OCI-LY7 (cell line): Measurements from ENCODE around the gene BAAT.

Experiments used
- EZH2phosphoT487 ChIP-seq: fragments of 200-600 bp; sonication (generic); IDR thresholded peaks from 2 replicates; pipeline ENCODE4 v1.6.1; 2018; ENCODE audit warnings: low read depth, borderline replicate concordance, mild to moderate bottlenecking, mixed run types, antibody characterized with exemption, low read length, moderate library complexity, mixed read lengths
- TF ChIP-seq, protein P1 (sequence below): fragments of 200-600 bp; sonication (generic); conservative IDR thresholded peaks from 2 replicates; pipeline ENCODE4 v1.5.1; 2014; ENCODE audit warnings: mild to moderate bottlenecking, antibody characterized with exemption, low read length, moderate library complexity, mixed read lengths

DNA sequence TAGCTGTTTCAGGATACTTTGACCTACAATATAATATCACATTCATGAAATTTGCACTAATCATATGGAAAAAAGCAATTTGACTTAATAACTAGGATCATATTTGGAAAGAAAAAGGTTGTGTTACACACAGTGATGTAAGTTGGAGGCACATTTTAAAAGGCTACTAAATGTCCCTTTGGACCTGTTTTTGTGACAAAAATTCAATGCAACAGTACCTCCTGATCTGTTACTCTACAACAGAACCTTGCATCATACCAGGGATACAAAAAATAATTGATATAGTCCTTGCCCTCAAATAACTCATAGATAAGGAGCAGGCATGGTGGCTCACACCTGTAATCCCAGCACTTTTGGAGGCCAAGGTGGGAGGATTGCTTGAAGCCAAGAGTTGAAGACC, 67.1 kb downstream of the BAAT start:
- TF ChIP-seq, protein P1, sequence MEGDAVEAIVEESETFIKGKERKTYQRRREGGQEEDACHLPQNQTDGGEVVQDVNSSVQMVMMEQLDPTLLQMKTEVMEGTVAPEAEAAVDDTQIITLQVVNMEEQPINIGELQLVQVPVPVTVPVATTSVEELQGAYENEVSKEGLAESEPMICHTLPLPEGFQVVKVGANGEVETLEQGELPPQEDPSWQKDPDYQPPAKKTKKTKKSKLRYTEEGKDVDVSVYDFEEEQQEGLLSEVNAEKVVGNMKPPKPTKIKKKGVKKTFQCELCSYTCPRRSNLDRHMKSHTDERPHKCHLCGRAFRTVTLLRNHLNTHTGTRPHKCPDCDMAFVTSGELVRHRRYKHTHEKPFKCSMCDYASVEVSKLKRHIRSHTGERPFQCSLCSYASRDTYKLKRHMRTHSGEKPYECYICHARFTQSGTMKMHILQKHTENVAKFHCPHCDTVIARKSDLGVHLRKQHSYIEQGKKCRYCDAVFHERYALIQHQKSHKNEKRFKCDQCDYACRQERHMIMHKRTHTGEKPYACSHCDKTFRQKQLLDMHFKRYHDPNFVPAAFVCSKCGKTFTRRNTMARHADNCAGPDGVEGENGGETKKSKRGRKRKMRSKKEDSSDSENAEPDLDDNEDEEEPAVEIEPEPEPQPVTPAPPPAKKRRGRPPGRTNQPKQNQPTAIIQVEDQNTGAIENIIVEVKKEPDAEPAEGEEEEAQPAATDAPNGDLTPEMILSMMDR: no peak
- no peak for TF ChIP-seq EZH2phosphoT487
